ENCODE measurements around the gene CFP.

GRCh38 chrX:47607091-47607490, 22.6 kb downstream of the CFP start:
- TF ChIP-seq NFYB (CRISPR knock-in tag; conservative IDR thresholded peaks at IDR 0.05; ENCODE audit: low read depth) (no peak), CTCF (IDR thresholded peaks at IDR 0.05) (no peak), ARID4B (CRISPR knock-in tag; IDR thresholded peaks at IDR 0.05; ENCODE audit: borderline replicate concordance) (no peak), HMGA2 (CRISPR knock-in tag; IDR thresholded peaks at IDR 0.05) (no peak), ATF2 (CRISPR knock-in tag; IDR thresholded peaks at IDR 0.05; ENCODE audit: borderline replicate concordance, low read depth) (no peak), E2F5 (CRISPR knock-in tag; IDR thresholded peaks at IDR 0.05) (no peak), NR3C1 (CRISPR knock-in tag; conservative IDR thresholded peaks at IDR 0.05; ENCODE audit: low read depth) (no peak), MLX (CRISPR knock-in tag; IDR thresholded peaks at IDR 0.05) (no peak), ZNF423 (CRISPR knock-in tag; IDR thresholded peaks at IDR 0.05) (no peak), ATF1 (CRISPR knock-in tag; IDR thresholded peaks at IDR 0.05) (no peak), USF2 (CRISPR knock-in tag; IDR thresholded peaks at IDR 0.05) (no peak), ESRRA (CRISPR knock-in tag; IDR thresholded peaks at IDR 0.05; ENCODE audit: borderline replicate concordance) (no peak), FOXP4 (CRISPR knock-in tag; IDR thresholded peaks at IDR 0.05) (no peak), SP1 (CRISPR knock-in tag; conservative IDR thresholded peaks at IDR 0.05) (no peak)

All from WTC11 (cell line).